ENCODE measurements around the gene EFNA4.

GRCh38 chr1:155023627-155024026 lies 39.9 kb upstream of the EFNA4 start:
- TF ChIP-seq EP300 (IDR thresholded peaks at IDR 0.05; ENCODE audit: borderline replicate concordance) (no peak), CEBPB (IDR thresholded peaks at IDR 0.05) (no peak), YY1 (IDR thresholded peaks at IDR 0.05; ENCODE audit: low read depth) (no peak), RAD21 (IDR thresholded peaks at IDR 0.05; ENCODE audit: low read depth) (no peak), EGR1 (IDR thresholded peaks at IDR 0.05) (no peak), USF1 (IDR thresholded peaks at IDR 0.05) (no peak), NFIC (IDR thresholded peaks at IDR 0.05) (no peak), TAF1 (IDR thresholded peaks at IDR 0.05; ENCODE audit: low read depth) (no peak), MAX (IDR thresholded peaks at IDR 0.05) (no peak), ZBTB7A (IDR thresholded peaks at IDR 0.05; ENCODE audit: low read depth) (no peak), FOXM1 (IDR thresholded peaks at IDR 0.05; ENCODE audit: borderline replicate concordance, low read depth) (no peak), TEAD4 (IDR thresholded peaks at IDR 0.05) (no peak), REST (IDR thresholded peaks at IDR 0.05; ENCODE audit: low read depth) (no peak), CREB1 (IDR thresholded peaks at IDR 0.05; ENCODE audit: low read depth) (no peak)
